Fibroblast of villous mesenchyme (primary cell): ENCODE data around the gene MCM8. TPM values are rescaled to one million over a fixed set of nuclear protein-coding genes. Genes with fewer than 3 reads are reported as not detected.

Experiments
- DNase-seq: peaks from one replicate; pipeline ENCODE4 v3.0.0-alpha.2; 2010; ENCODE audit warnings: low read depth
- H3K4me3 ChIP-seq: 2 replicates; pipeline ENCODE4 v1.5.1; 2011; ENCODE audit warnings: low read depth, mild to moderate bottlenecking, low read length
- total RNA-seq: library from RNA; depleted of rRNA; stranded (reverse); fragments of >200 nt; gene quantifications from 2 replicates; pipeline ENCODE4 v1.2.3, GENCODE V29; 2012
- TF ChIP-seq, protein P1 (sequence below): IDR thresholded peaks from 2 replicates; pipeline ENCODE4 v1.5.1; 2012; ENCODE audit warnings: low read depth, mild to moderate bottlenecking, low read length; ENCODE audit not compliant: insufficient read depth

MCM8 gene
- 8.4 and 13.0 TPM in 2 replicates for total RNA-seq

DNA sequence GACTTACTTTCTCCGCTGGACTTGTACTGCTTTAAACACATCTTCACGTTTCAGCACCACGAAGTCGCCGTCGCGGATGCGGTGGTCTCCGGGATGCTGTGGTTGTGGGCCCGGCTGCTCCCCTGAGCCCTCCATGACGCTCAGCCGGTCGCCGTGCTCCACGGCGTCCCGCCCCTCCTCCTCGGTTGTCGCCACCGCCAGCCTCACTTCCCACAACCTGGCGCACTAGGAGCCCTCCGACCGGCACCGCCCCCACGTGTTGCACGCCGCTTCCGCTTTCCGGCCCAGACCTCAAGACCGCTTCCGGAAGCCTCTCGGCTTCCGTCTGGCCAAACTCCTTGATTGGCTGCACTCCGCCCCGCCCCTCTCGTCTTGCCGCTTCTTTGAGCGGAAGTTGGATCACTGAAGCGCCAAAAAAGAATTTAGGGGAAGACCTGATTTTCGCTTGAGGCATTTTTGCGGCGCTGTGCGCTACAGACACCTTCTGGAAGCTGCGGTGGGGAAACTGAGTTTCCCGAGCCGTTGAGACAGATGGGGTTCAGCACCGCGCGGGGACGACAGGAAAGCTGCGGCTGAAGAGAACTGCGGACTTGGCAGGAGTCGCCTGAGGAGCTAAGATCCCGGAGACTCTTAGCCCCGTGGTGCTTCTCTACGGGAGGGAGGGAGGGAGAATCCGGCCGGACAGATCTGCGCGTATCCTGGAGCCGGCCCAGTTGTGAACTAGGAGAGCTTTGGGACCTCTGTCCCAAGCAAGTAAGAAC lies at the start of gene MCM8, which contains the start of gene TRMT6:
Gene MCM8, plus strand, starts transcription at position 382 of the 761 bp plus-strand sequence. CDS start 1,364 bp downstream, outside the sequence.
Gene TRMT6, minus strand, starts transcription at position 263 of the 761 bp plus-strand sequence. Its CDS starts 128 bp downstream, at position 135.
- peak; percentile 97 for DNase-seq
- TF ChIP-seq, protein P1, sequence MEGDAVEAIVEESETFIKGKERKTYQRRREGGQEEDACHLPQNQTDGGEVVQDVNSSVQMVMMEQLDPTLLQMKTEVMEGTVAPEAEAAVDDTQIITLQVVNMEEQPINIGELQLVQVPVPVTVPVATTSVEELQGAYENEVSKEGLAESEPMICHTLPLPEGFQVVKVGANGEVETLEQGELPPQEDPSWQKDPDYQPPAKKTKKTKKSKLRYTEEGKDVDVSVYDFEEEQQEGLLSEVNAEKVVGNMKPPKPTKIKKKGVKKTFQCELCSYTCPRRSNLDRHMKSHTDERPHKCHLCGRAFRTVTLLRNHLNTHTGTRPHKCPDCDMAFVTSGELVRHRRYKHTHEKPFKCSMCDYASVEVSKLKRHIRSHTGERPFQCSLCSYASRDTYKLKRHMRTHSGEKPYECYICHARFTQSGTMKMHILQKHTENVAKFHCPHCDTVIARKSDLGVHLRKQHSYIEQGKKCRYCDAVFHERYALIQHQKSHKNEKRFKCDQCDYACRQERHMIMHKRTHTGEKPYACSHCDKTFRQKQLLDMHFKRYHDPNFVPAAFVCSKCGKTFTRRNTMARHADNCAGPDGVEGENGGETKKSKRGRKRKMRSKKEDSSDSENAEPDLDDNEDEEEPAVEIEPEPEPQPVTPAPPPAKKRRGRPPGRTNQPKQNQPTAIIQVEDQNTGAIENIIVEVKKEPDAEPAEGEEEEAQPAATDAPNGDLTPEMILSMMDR, result no peak

DNA sequence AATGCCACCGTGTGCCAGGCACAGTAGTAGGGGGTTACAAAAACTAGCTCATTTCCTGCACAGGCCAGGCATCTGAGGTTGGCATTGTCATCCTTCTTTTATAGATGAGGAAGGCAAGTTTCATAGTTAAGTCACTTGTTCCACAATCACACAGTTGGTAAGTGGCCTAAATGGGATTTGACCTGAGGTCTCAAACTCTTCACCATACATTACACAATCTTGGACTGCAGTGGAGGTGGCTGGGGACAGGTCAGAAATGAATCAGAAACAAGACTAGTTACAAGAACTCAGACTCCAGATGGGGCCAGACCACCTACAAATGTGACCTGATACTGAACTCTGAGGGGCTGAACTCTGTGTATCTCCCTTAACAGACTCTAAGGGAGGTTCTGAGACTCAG lies 49.5 kb upstream of the MCM8 start:
- no peak for DNase-seq
- H3K4me3 ChIP-seq, result no peak overlapping the region
- TF ChIP-seq, protein P1, result no peak

More for the DNA sequence above, at the start of gene MCM8, which contains the start of gene TRMT6:
- H3K4me3 ChIP-seq, result peak within 1 kb of the TSS; percentile 95

DNA sequence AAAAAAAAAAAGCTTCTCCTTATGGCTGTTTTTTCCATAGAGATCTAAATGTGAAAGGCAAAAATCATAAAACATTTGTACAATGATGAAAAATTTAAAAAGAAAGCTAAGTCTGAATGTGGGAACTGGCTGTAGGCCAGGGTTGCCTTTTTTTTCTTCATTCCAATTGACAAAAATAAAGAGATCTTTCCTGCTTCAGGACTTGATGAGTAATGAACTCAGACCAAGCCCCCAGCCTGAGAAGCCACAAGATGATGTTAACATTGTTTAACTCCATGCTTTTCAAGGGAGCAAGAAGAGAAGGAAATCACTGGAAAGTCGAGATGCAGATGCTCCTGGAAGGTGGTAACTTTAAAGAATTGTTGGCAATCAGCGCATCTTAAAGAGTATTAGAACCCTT lies 41.5 kb upstream of the MCM8 start:
- TF ChIP-seq, protein P1, result no peak
- H3K4me3 ChIP-seq, result no peak overlapping the region
- DNase-seq, result no peak

DNA sequence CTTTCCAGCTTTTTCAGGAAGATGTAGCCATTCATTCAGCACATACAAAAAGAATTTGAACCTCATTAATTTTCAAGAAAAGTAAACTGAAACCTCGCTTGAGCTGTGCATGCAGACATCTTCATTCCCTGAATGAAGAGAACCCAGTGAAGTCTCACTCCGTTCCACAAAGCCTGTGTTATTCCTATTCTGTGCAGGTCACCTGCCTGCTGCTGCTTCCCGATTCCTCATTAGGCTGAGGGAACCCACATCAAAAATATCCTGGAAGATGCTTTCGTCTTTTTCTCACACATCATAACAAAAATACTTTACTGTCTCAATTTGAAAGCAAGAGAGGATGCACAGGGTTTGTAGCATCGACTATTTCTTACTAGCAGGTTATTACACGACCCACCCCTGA lies 40.3 kb upstream of the MCM8 start:
- DNase-seq, result no peak
- TF ChIP-seq, protein P1, result no peak
- no peak overlapping the region for H3K4me3 ChIP-seq

DNA sequence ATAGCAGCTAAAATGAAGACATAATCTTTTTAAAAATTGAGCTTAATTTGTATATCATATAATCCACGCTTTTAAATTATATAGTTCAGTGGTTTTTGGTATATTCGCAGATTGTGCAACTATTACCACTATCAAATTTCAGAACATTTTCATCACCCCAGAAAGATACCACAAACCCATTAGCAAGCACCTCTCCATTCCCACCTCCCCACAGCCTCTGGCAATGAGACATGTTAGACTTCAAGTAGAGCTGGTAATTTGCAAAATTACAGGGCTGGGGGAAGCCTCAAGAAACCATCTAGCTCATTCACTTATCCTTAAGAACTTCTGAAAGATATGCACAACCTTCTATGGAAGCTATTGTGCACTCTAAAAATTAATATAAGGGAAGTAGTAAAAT lies 37.3 kb upstream of the MCM8 start:
- H3K4me3 ChIP-seq, result no peak overlapping the region
- TF ChIP-seq, protein P1, result no peak

DNA sequence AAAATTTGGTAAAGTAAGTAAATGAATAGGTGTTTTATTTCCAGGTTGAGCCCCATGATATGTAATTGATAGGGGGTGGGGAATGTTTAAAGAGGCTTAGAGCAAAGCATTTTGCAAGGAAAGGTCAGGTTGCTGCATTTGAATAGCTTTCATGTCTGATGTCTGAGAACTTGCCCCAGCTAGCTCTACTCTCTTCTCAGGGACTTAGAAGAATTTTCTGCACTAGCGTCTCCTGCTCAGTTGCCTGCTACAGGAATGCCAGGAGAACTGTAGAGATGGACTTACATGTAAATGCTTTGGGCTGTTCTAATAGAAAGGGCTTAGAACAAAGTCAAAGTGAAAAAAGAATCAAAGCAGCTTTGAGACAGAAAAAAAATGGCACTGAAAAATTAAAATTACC lies 35.6 kb upstream of the MCM8 start:
- no peak overlapping the region for H3K4me3 ChIP-seq
- no peak for DNase-seq
- TF ChIP-seq, protein P1, result no peak

More for the DNA sequence above, 37.3 kb upstream of the MCM8 start:
- DNase-seq, result no peak
